ENCODE data around the gene AGO3. TPM values are rescaled to one million over a fixed set of nuclear protein-coding genes. Genes with fewer than 3 reads are reported as not detected.
A peak's percentile ranks its signal among the peaks of the same experiment; 100 is the strongest.

Gene AGO3
- total and polyA plus RNA-seq, 10 of the 15 experiments (the other 5 are each of a cell fraction or from before 2014, with no cell fraction given): 3.9 to 35.2 (median 12.5) TPM

GRCh38 chr1:35882945-35883634 lies 47.8 kb upstream of the AGO3 start, which contains the start of gene AGO1 (continued):
- TF ChIP-seq, protein P1, sequence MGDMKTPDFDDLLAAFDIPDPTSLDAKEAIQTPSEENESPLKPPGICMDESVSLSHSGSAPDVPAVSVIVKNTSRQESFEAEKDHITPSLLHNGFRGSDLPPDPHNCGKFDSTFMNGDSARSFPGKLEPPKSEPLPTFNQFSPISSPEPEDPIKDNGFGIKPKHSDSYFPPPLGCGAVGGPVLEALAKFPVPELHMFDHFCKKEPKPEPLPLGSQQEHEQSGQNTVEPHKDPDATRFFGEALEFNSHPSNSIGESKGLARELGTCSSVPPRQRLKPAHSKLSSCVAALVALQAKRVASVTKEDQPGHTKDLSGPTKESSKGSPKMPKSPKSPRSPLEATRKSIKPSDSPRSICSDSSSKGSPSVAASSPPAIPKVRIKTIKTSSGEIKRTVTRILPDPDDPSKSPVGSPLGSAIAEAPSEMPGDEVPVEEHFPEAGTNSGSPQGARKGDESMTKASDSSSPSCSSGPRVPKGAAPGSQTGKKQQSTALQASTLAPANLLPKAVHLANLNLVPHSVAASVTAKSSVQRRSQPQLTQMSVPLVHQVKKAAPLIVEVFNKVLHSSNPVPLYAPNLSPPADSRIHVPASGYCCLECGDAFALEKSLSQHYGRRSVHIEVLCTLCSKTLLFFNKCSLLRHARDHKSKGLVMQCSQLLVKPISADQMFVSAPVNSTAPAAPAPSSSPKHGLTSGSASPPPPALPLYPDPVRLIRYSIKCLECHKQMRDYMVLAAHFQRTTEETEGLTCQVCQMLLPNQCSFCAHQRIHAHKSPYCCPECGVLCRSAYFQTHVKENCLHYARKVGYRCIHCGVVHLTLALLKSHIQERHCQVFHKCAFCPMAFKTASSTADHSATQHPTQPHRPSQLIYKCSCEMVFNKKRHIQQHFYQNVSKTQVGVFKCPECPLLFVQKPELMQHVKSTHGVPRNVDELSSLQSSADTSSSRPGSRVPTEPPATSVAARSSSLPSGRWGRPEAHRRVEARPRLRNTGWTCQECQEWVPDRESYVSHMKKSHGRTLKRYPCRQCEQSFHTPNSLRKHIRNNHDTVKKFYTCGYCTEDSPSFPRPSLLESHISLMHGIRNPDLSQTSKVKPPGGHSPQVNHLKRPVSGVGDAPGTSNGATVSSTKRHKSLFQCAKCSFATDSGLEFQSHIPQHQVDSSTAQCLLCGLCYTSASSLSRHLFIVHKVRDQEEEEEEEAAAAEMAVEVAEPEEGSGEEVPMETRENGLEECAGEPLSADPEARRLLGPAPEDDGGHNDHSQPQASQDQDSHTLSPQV (IDR thresholded peaks at IDR 0.05): peak; percentile 64; the same call in 1 of the 2 replicates
- peak; percentile 66; the same call in 1 of the 2 replicates for TF ChIP-seq GATAD2B (conservative IDR thresholded peaks at IDR 0.05; ENCODE audit: low read depth)
- peak; percentile 51 for TF ChIP-seq RAD21 (IDR thresholded peaks at IDR 0.05; ENCODE audit: insufficient read depth, low read depth, low read length)
- TF ChIP-seq SMC3 (IDR thresholded peaks at IDR 0.05; ENCODE audit: borderline replicate concordance, low read length): peak; percentile 63
- TF ChIP-seq CHD1 (IDR thresholded peaks at IDR 0.05; ENCODE audit: low read depth, low read length): no peak
- TF ChIP-seq SIN3A (IDR thresholded peaks at IDR 0.05; ENCODE audit: low read depth, low read length): peak; percentile 33; the same call in 1 of the 2 replicates
- peak; percentile 83 for TF ChIP-seq POLR2A (IDR thresholded peaks at IDR 0.05; ENCODE audit: low read depth, low read length)
- no peak for TF ChIP-seq ATF3 (IDR thresholded peaks at IDR 0.05; ENCODE audit: borderline replicate concordance, extremely low read depth, low read depth, low read length)
- TF ChIP-seq, protein P2, sequence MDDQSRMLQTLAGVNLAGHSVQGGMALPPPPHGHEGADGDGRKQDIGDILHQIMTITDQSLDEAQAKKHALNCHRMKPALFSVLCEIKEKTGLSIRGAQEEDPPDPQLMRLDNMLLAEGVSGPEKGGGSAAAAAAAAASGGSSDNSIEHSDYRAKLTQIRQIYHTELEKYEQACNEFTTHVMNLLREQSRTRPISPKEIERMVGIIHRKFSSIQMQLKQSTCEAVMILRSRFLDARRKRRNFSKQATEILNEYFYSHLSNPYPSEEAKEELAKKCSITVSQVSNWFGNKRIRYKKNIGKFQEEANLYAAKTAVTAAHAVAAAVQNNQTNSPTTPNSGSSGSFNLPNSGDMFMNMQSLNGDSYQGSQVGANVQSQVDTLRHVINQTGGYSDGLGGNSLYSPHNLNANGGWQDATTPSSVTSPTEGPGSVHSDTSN (IDR thresholded peaks at IDR 0.05; ENCODE audit: insufficient replicate concordance, low read depth, low read length): peak; percentile 7
- TF ChIP-seq EP300 (IDR thresholded peaks at IDR 0.05; ENCODE audit: borderline replicate concordance in 1 of 2, control insufficient read depth in 1 of 2, low read depth in 2 of 2, low read length in 2 of 2): no peak
- TF ChIP-seq, protein P3, sequence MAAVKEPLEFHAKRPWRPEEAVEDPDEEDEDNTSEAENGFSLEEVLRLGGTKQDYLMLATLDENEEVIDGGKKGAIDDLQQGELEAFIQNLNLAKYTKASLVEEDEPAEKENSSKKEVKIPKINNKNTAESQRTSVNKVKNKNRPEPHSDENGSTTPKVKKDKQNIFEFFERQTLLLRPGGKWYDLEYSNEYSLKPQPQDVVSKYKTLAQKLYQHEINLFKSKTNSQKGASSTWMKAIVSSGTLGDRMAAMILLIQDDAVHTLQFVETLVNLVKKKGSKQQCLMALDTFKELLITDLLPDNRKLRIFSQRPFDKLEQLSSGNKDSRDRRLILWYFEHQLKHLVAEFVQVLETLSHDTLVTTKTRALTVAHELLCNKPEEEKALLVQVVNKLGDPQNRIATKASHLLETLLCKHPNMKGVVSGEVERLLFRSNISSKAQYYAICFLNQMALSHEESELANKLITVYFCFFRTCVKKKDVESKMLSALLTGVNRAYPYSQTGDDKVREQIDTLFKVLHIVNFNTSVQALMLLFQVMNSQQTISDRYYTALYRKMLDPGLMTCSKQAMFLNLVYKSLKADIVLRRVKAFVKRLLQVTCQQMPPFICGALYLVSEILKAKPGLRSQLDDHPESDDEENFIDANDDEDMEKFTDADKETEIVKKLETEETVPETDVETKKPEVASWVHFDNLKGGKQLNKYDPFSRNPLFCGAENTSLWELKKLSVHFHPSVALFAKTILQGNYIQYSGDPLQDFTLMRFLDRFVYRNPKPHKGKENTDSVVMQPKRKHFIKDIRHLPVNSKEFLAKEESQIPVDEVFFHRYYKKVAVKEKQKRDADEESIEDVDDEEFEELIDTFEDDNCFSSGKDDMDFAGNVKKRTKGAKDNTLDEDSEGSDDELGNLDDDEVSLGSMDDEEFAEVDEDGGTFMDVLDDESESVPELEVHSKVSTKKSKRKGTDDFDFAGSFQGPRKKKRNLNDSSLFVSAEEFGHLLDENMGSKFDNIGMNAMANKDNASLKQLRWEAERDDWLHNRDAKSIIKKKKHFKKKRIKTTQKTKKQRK (IDR thresholded peaks at IDR 0.05; ENCODE audit: low read depth, low read length): no peak
- TF ChIP-seq ZNF274 (IDR thresholded peaks at IDR 0.05; ENCODE audit: insufficient read depth, insufficient read length): no peak
- peak; percentile 79 for TF ChIP-seq IKZF1 (conservative IDR thresholded peaks at IDR 0.05)
- no peak for TF ChIP-seq MEF2A (IDR thresholded peaks at IDR 0.05; ENCODE audit: insufficient read depth, low read depth, low read length)
- TF ChIP-seq, protein P4, sequence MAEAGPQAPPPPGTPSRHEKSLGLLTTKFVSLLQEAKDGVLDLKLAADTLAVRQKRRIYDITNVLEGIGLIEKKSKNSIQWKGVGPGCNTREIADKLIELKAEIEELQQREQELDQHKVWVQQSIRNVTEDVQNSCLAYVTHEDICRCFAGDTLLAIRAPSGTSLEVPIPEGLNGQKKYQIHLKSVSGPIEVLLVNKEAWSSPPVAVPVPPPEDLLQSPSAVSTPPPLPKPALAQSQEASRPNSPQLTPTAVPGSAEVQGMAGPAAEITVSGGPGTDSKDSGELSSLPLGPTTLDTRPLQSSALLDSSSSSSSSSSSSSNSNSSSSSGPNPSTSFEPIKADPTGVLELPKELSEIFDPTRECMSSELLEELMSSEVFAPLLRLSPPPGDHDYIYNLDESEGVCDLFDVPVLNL (IDR thresholded peaks at IDR 0.05; ENCODE audit: low read depth, low read length): 0 out of 2 replicates have a peak, but pooled peaks have one; percentile 39
- TF ChIP-seq NR2F1 (conservative IDR thresholded peaks at IDR 0.05): peak; percentile 78
- no peak for TF ChIP-seq HCFC1 (IDR thresholded peaks at IDR 0.05; ENCODE audit: low read length)
- no peak for TF ChIP-seq YBX1 (IDR thresholded peaks at IDR 0.05)
- TF ChIP-seq SRF (IDR thresholded peaks at IDR 0.05; ENCODE audit: low read depth in 2 of 2, low read length in 2 of 2): no peak
- 0 out of 2 replicates have a peak, but pooled peaks have one; percentile 41 for TF ChIP-seq RUNX3 (IDR thresholded peaks at IDR 0.05; ENCODE audit: low read length)
